Pancreas (tissue), 10 donors: ENCODE data around the gene PDE6A. TPM values are rescaled to one million over a fixed set of nuclear protein-coding genes. Genes with fewer than 3 reads are reported as not detected.

ENCODE experiments used
- ATAC-seq, 4 donors: fragments of 200-7000 bp; cut with Tn5 transposase; one replicate each; pipeline versions ENCODE4 v1.8.0 to v1.9.1; 2020; ENCODE audit warnings: mild to moderate bottlenecking in 4 of 4, moderate library complexity in 4 of 4
- DNase-seq, 6 donors: peaks; one replicate each; pipeline ENCODE4 v3.0.0-alpha.2; 2020
- FAIRE-seq: peaks from 2 replicates; lab custom pipeline; 2012; peaks lifted over from hg19 to GRCh38; lab: Jason Lieb, UNC
- H3K27ac ChIP-seq, 4 donors: fragments of 200-600 bp; sonication (generic); 1 replicate in 3 of 4; 2 replicates in 1 of 4; pipeline versions ENCODE4 v1.5.0 to v1.8.0; 2020
- H3K27me3 ChIP-seq, 4 donors: fragments of 200-600 bp; one replicate each; pipeline ENCODE4 v1.8.0; 2021
- H3K36me3 ChIP-seq, 3 donors: fragments of 200-600 bp; sonication (generic) in 1 of 3; one replicate each; pipeline versions ENCODE4 v1.5.0 to v1.8.0; 2020 to 2021
- H3K4me1 ChIP-seq, 3 donors: fragments of 200-600 bp; one replicate each; pipeline ENCODE4 v1.8.0; 2021
- H3K4me3 ChIP-seq, 4 donors: fragments of 200-600 bp; sonication (generic) in 2 of 4; one replicate each; pipeline versions ENCODE4 v1.5.0 to v1.8.0; 2020 to 2021
- H3K9me3 ChIP-seq, 4 donors: fragments of 200-600 bp; one replicate each; pipeline ENCODE4 v1.8.0; 2021
- WGBS, 2 donors: extraction: QIAGEN DNeasy Blood & Tissue Kit; methylation state at CpG; one replicate each; pipeline ENCODE4 v1.1.7; 2013; 5-methylcytosine and 5-hydroxymethylcytosine counted together
- intact Hi-C, 3 donors: fragments of 100-400 bp; cut with DNase I; formaldehyde crosslinking; loops; one replicate each; pipeline versions ENCODE4 v1.11.1 to v1.14.2; 2022
- polyA plus RNA-seq, 2 donors: library from polyadenylated mRNA; stranded (reverse); fragments of 200-250 nt; gene quantifications; one replicate each; pipeline ENCODE4 v1.2.3, GENCODE V29; 2013
- total RNA-seq, 6 donors: library from RNA; stranded (reverse); fragmentation: NEBNext Ultra II Directional in 4 of 6; extraction: Animal tissue kit (Norgen Biotek cat#: 25700) in 4 of 6; gene quantifications; one replicate each; pipeline versions ENCODE4 v1.2.1 to v1.2.4, GENCODE V29; 2021 to 2023
- TF ChIP-seq, protein P1 (sequence below), 4 donors: fragments of 200-600 bp; sonication (generic) in 3 of 4; IDR thresholded peaks; one replicate each; pipeline versions ENCODE4 v1.5.0 to v1.8.0; 2021; ENCODE audit warnings: antibody characterized with exemption in 4 of 4
- donor health status: healthy with polysubstance abuse.
- donor health status: DM: no; HTN: no; CAD: no; lungs with moderate emphysema.
- donor health status: DM: no; HTN: no; CAD: no.
- donor health status: control.
- donor health status: control.
- donor health status: Bipolar disorder and iron deficiency.
- donor health status: DM: yes; HTN: yes; CAD: no.
- donor health status: DM: no; HTN: no; CAD: no.
- donor health status: DM: no; HTN: no; CAD: no.
- donor health status: DM: yes; HTN: yes; CAD: no.

Gene PDE6A
- total and polyA plus RNA-seq, 8 donors, result not detected

DNA sequence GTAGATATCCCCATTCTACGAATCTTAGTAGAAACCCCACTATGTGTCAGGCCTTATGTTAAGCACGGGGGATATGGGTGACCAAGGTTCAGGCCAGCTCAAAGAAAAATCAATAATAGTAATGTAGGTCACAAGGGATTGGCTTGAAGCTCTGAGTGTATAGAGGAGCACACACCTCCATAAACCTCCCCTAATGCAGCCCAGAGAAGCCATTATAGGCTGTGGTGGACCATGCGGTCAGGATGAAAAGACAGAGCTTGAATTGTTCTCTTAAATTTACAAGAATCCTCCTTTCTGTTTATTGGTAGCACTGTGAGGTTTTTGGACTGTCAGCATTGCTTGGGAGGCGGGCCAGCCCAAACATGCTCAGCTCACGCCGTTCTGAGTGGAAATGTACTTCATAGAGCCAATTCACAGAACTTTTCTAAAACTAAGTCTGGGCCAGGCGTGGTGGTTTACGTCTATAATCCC, 9.1 kb downstream of the PDE6A start:
- Histone ChIP-seq H3K9me3 (no peaks in the 10 kb centered on the region), H3K4me3 (no peak overlapping the region), H3K27ac (no peak overlapping the region), H3K36me3 (no peaks in the 10 kb centered on the region), H3K27me3 (no peaks in the 10 kb centered on the region), H3K4me1 (peaks cover 0 to 9% (median 0%) of the 10 kb centered on the region in 3 donors)
- FAIRE-seq, result no peak
- 80 to 82% methylated on average over 8 of the region's 8 CpGs for WGBS, 2 donors
- TF ChIP-seq, protein P1, sequence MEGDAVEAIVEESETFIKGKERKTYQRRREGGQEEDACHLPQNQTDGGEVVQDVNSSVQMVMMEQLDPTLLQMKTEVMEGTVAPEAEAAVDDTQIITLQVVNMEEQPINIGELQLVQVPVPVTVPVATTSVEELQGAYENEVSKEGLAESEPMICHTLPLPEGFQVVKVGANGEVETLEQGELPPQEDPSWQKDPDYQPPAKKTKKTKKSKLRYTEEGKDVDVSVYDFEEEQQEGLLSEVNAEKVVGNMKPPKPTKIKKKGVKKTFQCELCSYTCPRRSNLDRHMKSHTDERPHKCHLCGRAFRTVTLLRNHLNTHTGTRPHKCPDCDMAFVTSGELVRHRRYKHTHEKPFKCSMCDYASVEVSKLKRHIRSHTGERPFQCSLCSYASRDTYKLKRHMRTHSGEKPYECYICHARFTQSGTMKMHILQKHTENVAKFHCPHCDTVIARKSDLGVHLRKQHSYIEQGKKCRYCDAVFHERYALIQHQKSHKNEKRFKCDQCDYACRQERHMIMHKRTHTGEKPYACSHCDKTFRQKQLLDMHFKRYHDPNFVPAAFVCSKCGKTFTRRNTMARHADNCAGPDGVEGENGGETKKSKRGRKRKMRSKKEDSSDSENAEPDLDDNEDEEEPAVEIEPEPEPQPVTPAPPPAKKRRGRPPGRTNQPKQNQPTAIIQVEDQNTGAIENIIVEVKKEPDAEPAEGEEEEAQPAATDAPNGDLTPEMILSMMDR (IDR thresholded peaks at IDR 0.05), result no peak
- intact Hi-C loops, result no loop called here
- no peak for ATAC-seq
- no peak for DNase-seq

GRCh38 chr5:149932445-149933350, 11.9 kb downstream of the PDE6A start:
- Histone ChIP-seq H3K4me1 (no peaks in the 10 kb centered on the region), H3K27me3 (no peaks in the 10 kb centered on the region), H3K27ac (no peak overlapping the region), H3K4me3 (peak overlapping the region in 1 of 4 donors; percentile 16), H3K9me3 (no peaks in the 10 kb centered on the region), H3K36me3 (no peaks in the 10 kb centered on the region)
- ATAC-seq (peak in 3 of 4 donors; percentile 78 to 81 (median 80)), FAIRE-seq (no peak), DNase-seq (peak in 2 of 6 donors; percentile 17 to 69)
- intact Hi-C loops, result no loop called here
- TF ChIP-seq, protein P1 (IDR thresholded peaks at IDR 0.05), result peak in 2 of 4 donors; percentile 10 to 37
- 42 to 59% methylated on average over 25 of the region's 25 CpGs for WGBS, 2 donors

- ATAC-seq, result no peak
- Histone ChIP-seq H3K4me1 (no peaks in the 10 kb centered on the region), H3K36me3 (no peaks in the 10 kb centered on the region), H3K27ac (no peak overlapping the region), H3K9me3 (no peaks in the 10 kb centered on the region), H3K4me3 (peak overlapping the region in 1 of 4 donors; percentile 16), H3K27me3 (no peaks in the 10 kb centered on the region)
- no peak for FAIRE-seq
- WGBS, 2 donors, result 69 to 75% methylated on average over 14 of the region's 14 CpGs
- TF ChIP-seq, protein P1 (IDR thresholded peaks at IDR 0.05), result no peak
- no peak for DNase-seq
- intact Hi-C loops, result no loop called here
These were observed 12.6 kb downstream of the PDE6A start for GRCh38 chr5:149931992-149932436.

DNA sequence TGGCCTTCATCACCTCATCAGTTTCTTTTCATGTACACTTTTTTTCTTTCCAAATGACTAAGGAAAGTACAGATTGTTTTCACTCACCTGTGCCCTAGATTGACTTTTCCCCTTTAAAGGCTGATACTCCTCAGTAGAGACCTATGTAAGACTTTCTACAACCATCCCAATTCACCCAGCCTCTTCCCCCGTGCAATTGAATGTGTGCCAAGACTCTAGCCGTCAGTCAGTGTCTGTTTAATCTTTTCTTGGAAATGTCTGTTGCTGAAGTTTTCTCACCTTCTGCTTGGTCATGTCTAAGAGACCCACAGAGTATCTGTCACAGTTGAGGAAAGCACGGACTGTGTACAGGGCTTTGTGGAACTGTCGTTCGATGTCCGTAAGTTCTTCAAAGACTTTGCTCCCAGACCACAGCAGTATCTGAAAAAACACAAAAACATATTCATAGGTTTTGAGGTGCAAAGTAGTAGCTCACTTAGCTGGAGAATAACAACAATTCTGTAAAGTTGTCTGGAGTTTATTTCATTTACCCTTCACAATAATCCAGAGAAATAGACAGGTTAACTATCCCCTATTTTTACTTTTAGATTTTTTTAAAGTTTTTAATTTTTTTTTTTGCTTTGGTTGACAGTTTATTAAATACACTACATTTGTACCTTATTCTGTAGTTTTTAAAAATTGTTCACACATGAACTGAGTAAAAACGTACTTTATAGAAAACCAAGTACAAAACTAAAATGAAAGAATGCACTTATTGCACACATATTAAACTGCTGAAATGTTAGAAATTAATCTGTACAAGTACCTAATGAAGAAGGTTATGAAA, 13.6 kb downstream of the PDE6A start:
- H3K27ac ChIP-seq, result no peak overlapping the region
- no peaks in the 10 kb centered on the region for H3K36me3 ChIP-seq
- 62 to 64% methylated on average over 7 of the region's 7 CpGs for WGBS, 2 donors
- no peak overlapping the region for H3K4me3 ChIP-seq
- FAIRE-seq (peak; percentile 26), ATAC-seq (no peak), DNase-seq (no peak)
- TF ChIP-seq, protein P1 (IDR thresholded peaks at IDR 0.05), result no peak
- H3K4me1 ChIP-seq, result no peaks in the 10 kb centered on the region
- H3K27me3 ChIP-seq, result no peaks in the 10 kb centered on the region
- no peaks in the 10 kb centered on the region for H3K9me3 ChIP-seq
- intact Hi-C loops, result no loop called here
